NCI-H526 (cell line): Measurements from ENCODE around the gene ZNF219.

Source experiments
- DNase-seq, 2 experiments: peaks; one replicate each; lab custom pipeline; 2025; lab: John Stamatoyannopoulos, UW

Gene ZNF219

GRCh38 chr14:21098076-21098891 is at the start of gene ZNF219:
TSS of gene ZNF219 (minus strand) at chr14:21098655. CDS start at chr14:21093591, 5,064 bp downstream.
- peak; percentile 40 to 83 for DNase-seq

- DNase-seq = no peak
Observed at GRCh38 chr14:21145437-21145836, 47.0 kb upstream of the ZNF219 start.

GRCh38 chr14:21142357-21142756 is 43.9 kb upstream of the ZNF219 start:
- no peak for DNase-seq

GRCh38 chr14:21136024-21136423 is 37.6 kb upstream of the ZNF219 start:
- peak in 1 of 2 experiments; percentile 26 for DNase-seq

GRCh38 chr14:21133901-21134300 is 35.4 kb upstream of the ZNF219 start:
- no peak for DNase-seq

GRCh38 chr14:21123429-21123828 is 25.0 kb upstream of the ZNF219 start:
- no peak for DNase-seq

GRCh38 chr14:21121122-21121521 is 22.7 kb upstream of the ZNF219 start:
- DNase-seq = no peak

- no peak for DNase-seq
Observed at GRCh38 chr14:21120686-21121085, 22.2 kb upstream of the ZNF219 start.

GRCh38 chr14:21118933-21119332 is 20.5 kb upstream of the ZNF219 start:
- DNase-seq = no peak

GRCh38 chr14:21113369-21113768 is 14.9 kb upstream of the ZNF219 start:
- DNase-seq = no peak

- DNase-seq = no peak
Observed at GRCh38 chr14:21112255-21112654, 13.8 kb upstream of the ZNF219 start.

- no peak for DNase-seq
Observed at GRCh38 chr14:21109377-21110138, 11.1 kb upstream of the ZNF219 start.

GRCh38 chr14:21108791-21109190 is 10.3 kb upstream of the ZNF219 start:
- DNase-seq = no peak

- DNase-seq = no peak
Observed at GRCh38 chr14:21107283-21107800, 8.9 kb upstream of the ZNF219 start.

GRCh38 chr14:21106498-21107282 is 8.2 kb upstream of the ZNF219 start:
- DNase-seq = peak; percentile 50 to 86

GRCh38 chr14:21106176-21106497 is 7.7 kb upstream of the ZNF219 start:
- DNase-seq = no peak

GRCh38 chr14:21105095-21105494 is 6.6 kb upstream of the ZNF219 start:
- DNase-seq = no peak

- peak; percentile 79 to 87 for DNase-seq
Observed at GRCh38 chr14:21104448-21105060, 6.1 kb upstream of the ZNF219 start.

GRCh38 chr14:21103710-21104447 is 5.4 kb upstream of the ZNF219 start:
- DNase-seq = peak; percentile 91 to 97

GRCh38 chr14:21103411-21103709 is 4.9 kb upstream of the ZNF219 start:
- no peak for DNase-seq
